Suprapubic skin (tissue), 4 donors: ENCODE data around the gene SIRT3. TPM values are rescaled to one million over a fixed set of nuclear protein-coding genes. Genes with fewer than 3 reads are reported as not detected.
A peak's percentile ranks its signal among the peaks of the same experiment; 100 is the strongest.
"Not testable (repeated sequence)": the region's sequence is repeated elsewhere in the genome, so short reads cannot be mapped to it uniquely, and the experiment has no call there.

Source experiments
- DNase-seq, 2 donors: peaks; one replicate each; pipeline ENCODE4 v3.0.0-alpha.2; 2019; ENCODE audit warnings: low spot score in 2 of 2
- H3K27ac ChIP-seq: fragments of 200-600 bp; sonication (generic); one replicate; pipeline ENCODE4 v1.5.1; 2019
- H3K27me3 ChIP-seq: fragments of 200-600 bp; sonication (generic); one replicate; pipeline ENCODE4 v1.5.1; 2019
- H3K36me3 ChIP-seq: fragments of 200-600 bp; sonication (generic); one replicate; pipeline ENCODE4 v1.5.1; 2019
- H3K4me1 ChIP-seq: fragments of 200-600 bp; sonication (generic); one replicate; pipeline ENCODE4 v1.5.1; 2019
- H3K4me3 ChIP-seq: fragments of 200-600 bp; sonication (generic); one replicate; pipeline ENCODE4 v1.5.1; 2019; ENCODE audit warnings: mild to moderate bottlenecking
- H3K9me3 ChIP-seq: fragments of 200-600 bp; sonication (generic); one replicate; pipeline ENCODE4 v1.5.1; 2019
- EP300 ChIP-seq: sonication (generic); formaldehyde crosslinking; IDR thresholded peaks from one replicate; pipeline ENCODE4 v1.6.1; 2017; ENCODE audit warnings: antibody characterized with exemption
- POLR2A ChIP-seq, 2 donors: fragments of 450-650 bp; IDR thresholded peaks; one replicate each; pipeline ENCODE4 v1.6.1; 2017; ENCODE audit warnings: antibody characterized with exemption in 2 of 2, mild to moderate bottlenecking in 2 of 2, moderate library complexity in 2 of 2
- POLR2AphosphoS5 ChIP-seq, 3 donors: sonication (generic); formaldehyde crosslinking; IDR thresholded peaks; one replicate each; pipeline ENCODE4 v1.6.1; 2017; ENCODE audit warnings: antibody characterized with exemption in 3 of 3
- WGBS: methylation state at CpG from one replicate; pipeline ENCODE4 v1.1.5; 2018; 5-methylcytosine and 5-hydroxymethylcytosine counted together
- total RNA-seq, 4 donors: library from RNA; depleted of rRNA; stranded (reverse); fragments of >200 nt; gene quantifications; one replicate each; pipeline ENCODE4 v1.1.0, GENCODE V29; 2016
- TF ChIP-seq, protein P1 (sequence below), 2 donors: fragments of 200-600 bp in 1 of 2; fragments of 450-650 bp in 1 of 2; sonication (generic) in 1 of 2; IDR thresholded peaks; one replicate each; pipeline ENCODE4 v1.5.1; 2016 to 2019; ENCODE audit warnings: antibody characterized with exemption in 2 of 2, mild to moderate bottlenecking in 1 of 2, moderate library complexity in 1 of 2

The SIRT3 gene
- total RNA-seq, 4 donors from 2014 or later = 9.1 to 20.1 (median 13.3) TPM

DNA sequence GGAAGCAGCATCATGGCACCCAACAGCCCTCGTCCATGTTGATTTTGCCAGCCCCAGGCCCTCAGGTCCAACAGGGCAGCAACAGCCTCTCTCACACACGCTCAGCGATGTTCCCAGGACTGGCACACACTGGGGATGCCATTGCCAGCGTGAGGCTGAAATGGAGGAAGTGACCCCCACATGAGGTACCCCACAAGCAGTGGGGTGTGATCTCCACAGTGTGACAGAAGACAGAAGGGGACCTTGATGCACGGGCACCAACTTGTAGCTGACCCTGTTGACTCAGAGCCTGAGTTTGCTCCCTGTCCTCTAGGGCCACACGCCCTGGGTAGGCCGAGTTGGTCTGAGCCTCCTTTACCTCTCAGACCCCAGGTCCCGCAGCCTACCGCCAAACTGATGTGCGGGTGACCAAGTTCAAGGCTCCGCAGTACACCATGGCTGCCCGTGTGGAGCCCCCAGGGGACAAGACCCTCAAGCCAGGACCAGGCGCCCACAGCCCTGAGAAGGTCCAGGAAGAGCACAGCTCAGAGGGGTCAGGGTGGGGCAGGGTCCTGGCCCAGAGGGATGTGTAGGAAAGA, 37.0 kb downstream of the SIRT3 start:
- TF ChIP-seq POLR2AphosphoS5 (IDR thresholded peaks at IDR 0.05) (no peak), POLR2A (IDR thresholded peaks at IDR 0.05) (no peak), EP300 (no peak)
- TF ChIP-seq, protein P1, sequence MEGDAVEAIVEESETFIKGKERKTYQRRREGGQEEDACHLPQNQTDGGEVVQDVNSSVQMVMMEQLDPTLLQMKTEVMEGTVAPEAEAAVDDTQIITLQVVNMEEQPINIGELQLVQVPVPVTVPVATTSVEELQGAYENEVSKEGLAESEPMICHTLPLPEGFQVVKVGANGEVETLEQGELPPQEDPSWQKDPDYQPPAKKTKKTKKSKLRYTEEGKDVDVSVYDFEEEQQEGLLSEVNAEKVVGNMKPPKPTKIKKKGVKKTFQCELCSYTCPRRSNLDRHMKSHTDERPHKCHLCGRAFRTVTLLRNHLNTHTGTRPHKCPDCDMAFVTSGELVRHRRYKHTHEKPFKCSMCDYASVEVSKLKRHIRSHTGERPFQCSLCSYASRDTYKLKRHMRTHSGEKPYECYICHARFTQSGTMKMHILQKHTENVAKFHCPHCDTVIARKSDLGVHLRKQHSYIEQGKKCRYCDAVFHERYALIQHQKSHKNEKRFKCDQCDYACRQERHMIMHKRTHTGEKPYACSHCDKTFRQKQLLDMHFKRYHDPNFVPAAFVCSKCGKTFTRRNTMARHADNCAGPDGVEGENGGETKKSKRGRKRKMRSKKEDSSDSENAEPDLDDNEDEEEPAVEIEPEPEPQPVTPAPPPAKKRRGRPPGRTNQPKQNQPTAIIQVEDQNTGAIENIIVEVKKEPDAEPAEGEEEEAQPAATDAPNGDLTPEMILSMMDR (IDR thresholded peaks at IDR 0.05) = no peak
- WGBS = 78% methylated on average over 10 of the region's 13 CpGs
- DNase-seq = peak; percentile 52 to 67
- Histone ChIP-seq H3K4me3 (no peak overlapping the region), H3K27ac (no peak overlapping the region), H3K36me3 (peaks cover 26% of the 10 kb centered on the region), H3K9me3 (no peaks in the 10 kb centered on the region), H3K27me3 (no peaks in the 10 kb centered on the region), H3K4me1 (peaks cover 13% of the 10 kb centered on the region)

DNA sequence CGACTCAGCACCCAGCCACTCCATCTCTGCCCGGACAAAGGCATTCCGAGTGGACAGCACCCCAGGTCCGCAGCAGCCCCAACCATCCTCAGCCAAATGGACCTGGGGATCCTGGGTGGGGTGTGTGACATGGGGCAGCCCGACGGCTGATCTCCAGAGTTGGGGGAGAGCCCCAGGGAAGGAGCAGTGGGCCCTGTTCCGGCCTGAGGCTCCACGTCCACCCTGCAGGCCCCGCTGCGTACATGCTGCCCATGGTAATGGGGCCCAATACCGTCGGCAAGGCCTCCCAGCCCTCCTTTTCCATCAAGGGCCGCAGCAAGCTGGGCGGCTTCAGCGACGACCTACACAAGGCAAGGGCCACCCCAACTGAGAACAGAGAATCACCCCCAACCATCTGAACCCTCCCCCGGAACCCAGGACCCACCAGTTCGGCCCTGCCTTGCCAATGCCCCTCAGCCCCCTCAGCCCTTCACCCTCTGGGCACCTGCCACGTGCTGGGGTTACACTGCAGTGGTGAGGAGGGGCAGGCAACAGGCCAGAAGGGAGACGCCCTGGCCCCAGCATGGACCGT, 37.8 kb downstream of the SIRT3 start:
- Histone ChIP-seq H3K4me1 (peaks cover 5% of the 10 kb centered on the region), H3K4me3 (no peak overlapping the region), H3K9me3 (no peaks in the 10 kb centered on the region), H3K27me3 (peaks cover 3% of the 10 kb centered on the region), H3K36me3 (peaks cover 18% of the 10 kb centered on the region), H3K27ac (no peak overlapping the region)
- TF ChIP-seq, protein P1 (IDR thresholded peaks at IDR 0.05) = no peak
- TF ChIP-seq POLR2AphosphoS5 (IDR thresholded peaks at IDR 0.05) (no peak), POLR2A (IDR thresholded peaks at IDR 0.05) (no peak), EP300 (no peak)
- peak in 1 of 2 donors; percentile 54 for DNase-seq
- WGBS = 89% methylated on average over 13 of the region's 21 CpGs

DNA sequence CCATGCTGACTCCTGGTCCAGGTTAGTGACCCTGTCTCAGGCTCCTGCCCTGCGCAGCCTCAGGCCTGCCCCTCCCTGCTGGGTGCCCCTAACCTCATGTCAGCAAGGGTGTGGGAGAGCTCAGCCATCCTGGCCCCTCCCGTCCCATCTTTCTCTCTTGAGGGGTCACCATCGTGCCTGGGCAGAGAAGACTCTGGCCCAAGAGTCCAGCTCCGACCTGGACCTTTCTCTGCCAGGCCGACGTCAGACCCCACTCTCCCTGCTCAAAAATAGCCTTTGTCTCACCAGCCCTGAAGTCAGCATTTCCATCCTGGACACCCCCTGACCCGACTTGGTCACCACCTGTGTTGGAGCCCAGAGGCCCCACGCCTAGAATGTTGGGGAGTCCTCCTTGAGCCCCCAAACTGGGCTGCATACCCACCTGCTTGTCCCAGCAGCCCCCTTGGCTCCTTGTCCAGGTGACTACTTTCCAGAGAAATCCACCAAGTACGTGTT, 38.4 kb downstream of the SIRT3 start:
- 85% methylated on average over 9 of the region's 9 CpGs for WGBS
- peaks cover 3% of the 10 kb centered on the region for H3K27me3 ChIP-seq
- H3K4me1 ChIP-seq = no peaks in the 10 kb centered on the region
- TF ChIP-seq EP300 (no peak), POLR2A (IDR thresholded peaks at IDR 0.05) (no peak), POLR2AphosphoS5 (IDR thresholded peaks at IDR 0.05) (no peak)
- TF ChIP-seq, protein P1 (IDR thresholded peaks at IDR 0.05) = no peak
- H3K27ac ChIP-seq = no peak overlapping the region
- H3K36me3 ChIP-seq = peaks cover 13% of the 10 kb centered on the region
- H3K4me3 ChIP-seq = no peak overlapping the region
- DNase-seq = peak; percentile 47 to 70
- no peaks in the 10 kb centered on the region for H3K9me3 ChIP-seq

DNA sequence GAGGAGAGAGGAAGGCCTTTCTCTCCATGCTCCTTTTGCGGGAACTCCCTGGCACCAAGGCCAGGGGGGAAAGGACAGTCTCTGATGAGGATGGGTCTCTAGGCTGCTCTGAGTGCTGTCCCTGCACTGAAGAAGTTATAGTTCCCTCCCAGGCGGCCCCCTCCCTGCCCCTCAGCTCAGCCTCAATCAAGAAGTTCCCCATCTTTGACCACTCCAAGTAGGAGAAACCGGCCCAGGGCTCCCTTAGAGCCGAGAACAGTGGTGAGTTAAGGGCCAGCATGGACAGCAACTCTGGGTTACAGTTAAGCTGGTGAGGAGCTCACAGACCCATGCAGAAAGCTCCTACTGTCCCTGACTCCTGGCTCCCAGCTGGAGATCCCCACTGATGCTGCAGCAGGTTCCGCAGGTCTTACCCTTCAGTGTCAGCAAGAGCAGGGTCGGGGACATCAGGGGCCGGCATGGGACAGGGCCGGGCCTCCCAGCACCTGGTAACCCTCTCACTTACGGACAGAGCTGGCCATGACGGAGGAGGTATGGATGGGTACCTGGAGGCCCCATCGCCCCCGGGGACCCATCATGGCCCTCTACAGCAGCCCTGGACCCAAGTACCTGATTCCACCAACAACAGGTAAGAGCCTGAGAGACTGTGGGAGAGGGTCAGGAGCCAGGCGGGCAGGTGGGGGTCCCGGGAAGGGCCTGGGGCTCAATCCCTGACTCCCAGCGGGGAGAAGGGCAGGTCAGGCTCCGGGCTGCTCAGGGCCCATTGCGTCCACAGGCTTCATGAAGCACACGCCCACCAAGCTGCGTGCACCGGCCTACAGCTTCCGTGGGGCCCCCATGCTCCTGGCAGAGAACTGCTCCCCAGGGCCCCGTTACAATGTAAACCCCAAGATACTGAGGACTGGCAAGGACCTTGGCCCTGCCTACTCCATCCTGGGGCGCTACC, 39.1 kb downstream of the SIRT3 start:
- Histone ChIP-seq H3K36me3 (peaks cover 12% of the 10 kb centered on the region), H3K4me3 (no peak overlapping the region), H3K27me3 (peaks cover 3% of the 10 kb centered on the region), H3K27ac (no peak overlapping the region), H3K4me1 (no peaks in the 10 kb centered on the region), H3K9me3 (no peaks in the 10 kb centered on the region)
- 80% methylated on average over 1 of the region's 23 CpGs for WGBS
- TF ChIP-seq, protein P1 (IDR thresholded peaks at IDR 0.05) = no peak
- TF ChIP-seq POLR2A (IDR thresholded peaks at IDR 0.05) (no peak), EP300 (no peak)
- peak; percentile 48 to 72 for DNase-seq

DNA sequence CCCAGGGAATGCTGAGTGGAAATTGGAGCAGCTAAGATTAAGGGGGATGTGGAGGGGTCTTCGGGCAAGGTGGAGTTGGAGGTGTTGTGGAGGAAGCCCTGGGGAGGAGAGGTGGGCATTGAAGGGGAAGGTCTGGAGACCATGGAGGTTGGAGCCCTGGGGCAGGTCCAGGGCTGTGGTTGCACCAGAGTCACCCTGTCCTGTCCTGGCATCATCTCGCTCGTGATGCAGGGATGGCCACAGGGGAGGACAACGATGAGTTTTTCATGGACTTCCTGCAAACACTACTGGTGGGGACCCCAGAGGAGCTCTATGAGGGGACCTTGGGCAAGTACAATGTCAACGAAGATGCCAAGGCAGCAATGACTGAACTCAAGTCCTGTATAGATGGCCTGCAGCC, 42.7 kb downstream of the SIRT3 start:
- WGBS = 76% methylated on average over 4 of the region's 5 CpGs
- DNase-seq = peak; percentile 47 to 54

DNA sequence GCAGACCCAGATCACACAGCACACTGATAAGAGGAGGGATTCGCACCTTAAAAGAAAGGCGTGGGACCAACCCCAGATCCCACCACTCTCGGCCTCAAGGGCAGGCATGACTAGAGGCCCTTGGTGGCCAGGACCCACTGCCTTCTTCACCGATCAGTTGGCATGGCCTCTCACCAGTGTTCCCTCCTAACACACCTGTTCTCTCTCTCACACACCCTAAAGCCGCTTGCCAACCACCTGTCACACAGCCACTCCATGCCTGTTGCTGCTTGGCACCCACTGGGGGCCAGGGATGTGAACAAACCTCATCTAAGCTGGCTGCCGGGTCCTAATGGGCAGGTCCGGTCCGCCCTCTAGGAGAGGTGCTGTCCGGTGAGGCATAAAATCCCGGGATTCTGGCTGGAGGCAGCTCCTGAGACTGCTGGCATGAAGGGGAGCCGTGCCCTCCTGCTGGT, 43.4 kb downstream of the SIRT3 start, which contains the start of gene SCGB1C1:
SCGB1C1 (plus strand) TSS at position 405 of the 455 bp plus-strand sequence; CDS start at position 427, 22 bp downstream.
- H3K4me1 ChIP-seq, H3K27me3 ChIP-seq, H3K4me3 ChIP-seq, H3K36me3 ChIP-seq, DNase-seq, H3K9me3 ChIP-seq, H3K27ac ChIP-seq: not testable (repeated sequence)
- WGBS = no CpG with 5 or more reads among the region's 11 CpGs

More for the DNA sequence above, 42.7 kb downstream of the SIRT3 start:
- not testable (repeated sequence) for H3K9me3 ChIP-seq, H3K27ac ChIP-seq, H3K36me3 ChIP-seq, H3K4me1 ChIP-seq, H3K27me3 ChIP-seq, H3K4me3 ChIP-seq
